GM23248 (cell line): Measurements from ENCODE around the gene RUFY2.

Source experiments
- EZH2 ChIP-seq: fragments of 200-600 bp; sonication (generic); IDR thresholded peaks from 2 replicates; pipeline ENCODE4 v1.6.1; 2018; ENCODE audit warnings: antibody characterized with exemption, mild to moderate bottlenecking; ENCODE audit not compliant: insufficient read depth, poor library complexity, severe bottlenecking
- EZH2phosphoT487 ChIP-seq: fragments of 200-600 bp; sonication (generic); IDR thresholded peaks from 2 replicates; pipeline ENCODE4 v1.6.1; 2018; ENCODE audit warnings: antibody characterized with exemption, moderate library complexity, mild to moderate bottlenecking, low read depth; ENCODE audit not compliant: insufficient read depth

DNA sequence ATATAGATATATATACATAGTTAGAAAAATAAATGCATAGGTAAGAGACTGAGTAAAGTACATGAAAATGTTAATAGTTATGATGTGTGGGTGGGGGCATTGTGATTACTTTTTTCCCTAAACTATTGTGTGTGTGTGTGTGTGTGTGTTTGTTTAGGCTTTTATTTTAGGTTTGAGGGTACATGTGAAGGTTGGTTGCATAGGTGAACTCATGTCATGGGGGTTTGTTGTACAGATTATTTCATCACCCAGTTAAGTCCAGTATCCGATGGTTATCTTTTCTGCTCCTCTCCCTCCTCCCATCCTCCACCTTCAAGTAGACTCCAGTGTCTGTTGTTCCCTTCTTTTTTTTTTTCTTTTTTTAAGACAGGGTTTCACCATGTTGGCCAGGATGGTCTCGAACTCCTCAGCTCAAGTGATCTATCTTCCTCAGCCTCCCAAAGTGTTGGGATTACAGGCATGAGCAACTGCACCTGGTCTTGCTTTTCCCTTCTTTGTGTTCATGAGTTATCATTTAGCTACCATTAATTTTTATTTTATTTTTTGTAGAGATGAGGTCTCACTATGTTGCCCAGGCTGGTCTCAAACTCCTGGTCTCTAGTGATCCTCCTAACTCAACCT lies 1.9 kb upstream of the RUFY2 start:
- TF ChIP-seq EZH2 = no peak
- TF ChIP-seq EZH2phosphoT487 = no peak
